ENCODE measurements around the gene PRKCZ.
"Not testable (repeated sequence)": the region's sequence is repeated elsewhere in the genome, so short reads cannot be mapped to it uniquely, and the experiment has no call there.

Gene PRKCZ

DNA sequence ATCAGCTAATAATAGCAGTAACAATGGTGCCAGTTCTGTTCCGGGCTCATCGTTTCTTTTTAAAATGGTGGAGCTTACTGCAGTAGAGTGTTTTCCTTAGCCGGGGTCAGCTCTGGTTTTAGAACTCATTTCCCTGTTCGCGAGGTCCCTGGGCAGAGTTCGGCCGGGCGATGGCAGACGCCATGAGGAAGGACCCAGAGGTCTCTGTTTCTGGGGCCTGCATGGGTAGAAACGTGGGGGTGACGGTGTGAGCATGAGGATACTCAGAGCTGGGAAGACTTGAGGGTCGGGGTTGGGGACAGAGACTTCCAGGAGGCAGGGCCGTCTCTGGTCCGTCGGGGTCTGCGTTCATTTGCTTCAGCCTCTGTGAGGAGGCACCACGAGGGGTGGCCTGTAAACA lies 38.8 kb downstream of the PRKCZ start:
- DNase-seq, result no peak

DNA sequence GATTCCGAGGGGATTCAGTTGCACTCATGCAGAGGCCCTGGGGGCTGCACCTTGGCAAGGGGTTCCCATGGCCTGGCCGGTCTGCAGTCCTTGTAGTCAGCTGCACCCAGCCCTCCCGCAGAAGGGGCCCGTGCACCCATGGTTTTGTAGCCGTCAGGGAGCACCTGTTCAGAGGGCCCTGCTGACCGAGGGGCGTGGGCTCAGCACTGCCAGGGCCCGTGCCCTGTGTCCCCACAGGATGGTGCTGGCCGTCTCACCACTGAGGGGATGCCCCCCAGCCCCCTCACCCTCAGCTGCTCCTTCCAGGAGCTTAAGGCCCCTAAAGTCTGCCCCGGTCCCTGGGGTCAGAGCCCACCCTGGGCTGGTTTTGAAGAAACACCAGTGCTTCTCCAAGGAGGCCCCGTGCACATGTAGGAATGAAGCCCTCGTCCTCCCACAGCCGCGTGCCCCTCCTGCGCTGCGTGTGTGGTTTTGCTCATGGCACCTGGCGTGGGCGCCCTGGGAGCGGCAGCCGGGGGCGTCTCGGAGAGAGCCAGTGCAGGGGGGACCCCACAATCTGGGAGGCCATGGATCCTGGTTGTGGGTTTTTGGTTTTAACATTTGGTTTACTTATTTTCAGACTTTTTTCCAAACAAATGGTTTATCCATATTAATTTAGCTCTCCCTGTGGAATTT lies 40.1 kb downstream of the PRKCZ start:
- no peak for DNase-seq

DNA sequence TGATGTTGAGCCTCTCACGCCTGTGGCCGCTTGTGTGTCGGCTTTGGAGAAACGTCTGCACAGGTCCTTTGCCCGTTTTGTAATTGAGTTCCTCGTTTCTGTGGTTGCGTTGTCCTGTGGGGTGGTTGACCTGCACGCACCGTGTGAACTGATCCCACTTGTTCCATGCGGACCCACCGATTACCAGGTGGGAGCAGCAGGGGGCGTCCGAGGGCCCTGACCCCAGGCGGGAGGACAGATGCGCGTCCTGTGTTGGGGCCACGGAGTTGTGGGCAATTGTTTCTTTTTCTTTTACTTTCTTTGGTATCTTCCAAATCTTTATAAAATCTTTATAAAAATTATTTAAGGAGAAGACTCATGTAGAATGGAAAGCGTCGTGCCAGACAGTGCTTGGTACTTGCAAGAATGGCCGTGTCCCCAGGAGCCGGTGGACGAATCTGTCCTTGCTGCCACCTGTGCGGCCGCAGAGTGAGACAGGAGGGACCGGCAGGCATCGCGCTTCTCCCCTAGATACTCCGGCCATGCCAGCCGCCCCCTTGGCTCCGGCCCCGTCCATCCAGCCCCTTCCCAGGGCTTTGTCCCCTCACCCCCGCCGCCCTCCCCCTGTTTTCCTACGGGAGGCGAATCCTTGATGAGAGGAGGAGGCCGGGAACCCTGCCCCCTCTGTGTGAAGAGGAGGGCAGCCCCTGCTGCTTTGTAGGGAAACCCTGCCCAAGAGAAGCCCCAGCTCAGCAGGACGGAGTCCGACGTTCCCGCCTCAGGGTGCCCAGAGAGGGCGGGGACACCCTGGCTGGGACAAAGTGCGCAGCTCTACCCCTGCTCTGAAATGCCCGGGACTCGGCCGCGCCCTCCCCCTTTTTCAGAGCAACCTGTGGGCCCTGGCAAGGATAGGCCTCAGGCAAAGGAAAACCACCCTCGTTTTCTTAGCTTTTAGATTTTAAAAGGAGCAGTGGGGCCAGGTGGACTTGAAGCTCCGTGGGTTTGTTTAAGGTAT lies 41.7 kb downstream of the PRKCZ start:
- DNase-seq, result peak; percentile 31 to 73 (median 68)

DNA sequence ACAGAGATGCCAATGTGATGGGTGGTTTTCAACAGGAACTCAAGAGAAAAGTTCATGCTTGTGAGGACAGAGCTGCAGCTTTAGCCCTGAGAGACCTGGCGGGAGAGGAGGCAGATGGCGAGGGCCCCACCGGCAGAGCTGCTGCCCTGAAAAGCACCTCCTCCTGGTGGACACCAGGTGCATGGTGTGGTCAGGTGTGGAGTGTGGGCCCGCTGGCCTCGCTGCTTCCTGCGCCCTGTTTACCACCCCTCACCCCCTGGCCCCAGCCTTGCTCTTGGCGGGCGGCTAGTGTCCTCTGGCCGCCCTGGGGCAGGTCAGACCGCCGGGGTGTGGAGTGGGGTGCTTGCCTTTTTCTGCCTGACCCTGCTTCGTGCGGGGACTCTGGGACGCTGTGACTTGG lies 42.8 kb downstream of the PRKCZ start:
- no peak for DNase-seq

DNA sequence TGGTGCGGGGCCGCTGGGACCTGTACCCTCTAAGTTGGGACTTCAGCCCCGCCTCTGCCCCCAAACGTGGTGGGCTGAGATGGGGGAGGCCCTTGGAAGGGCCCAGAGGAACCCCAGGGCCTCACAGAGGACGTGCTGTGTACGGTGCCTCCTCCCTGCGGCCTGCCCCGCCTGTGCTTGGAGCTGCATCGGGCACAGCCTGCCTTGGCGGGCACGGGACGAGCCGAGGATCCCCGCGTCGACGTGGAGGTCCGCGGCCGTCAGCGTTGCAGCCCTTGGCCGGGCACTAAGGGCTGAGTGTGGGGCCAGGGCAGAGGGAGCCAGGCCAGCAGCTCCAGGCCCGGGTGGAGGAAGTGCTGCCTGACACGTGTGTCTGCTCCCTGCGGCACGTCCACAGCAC lies 43.4 kb downstream of the PRKCZ start:
- no peak for DNase-seq

DNA sequence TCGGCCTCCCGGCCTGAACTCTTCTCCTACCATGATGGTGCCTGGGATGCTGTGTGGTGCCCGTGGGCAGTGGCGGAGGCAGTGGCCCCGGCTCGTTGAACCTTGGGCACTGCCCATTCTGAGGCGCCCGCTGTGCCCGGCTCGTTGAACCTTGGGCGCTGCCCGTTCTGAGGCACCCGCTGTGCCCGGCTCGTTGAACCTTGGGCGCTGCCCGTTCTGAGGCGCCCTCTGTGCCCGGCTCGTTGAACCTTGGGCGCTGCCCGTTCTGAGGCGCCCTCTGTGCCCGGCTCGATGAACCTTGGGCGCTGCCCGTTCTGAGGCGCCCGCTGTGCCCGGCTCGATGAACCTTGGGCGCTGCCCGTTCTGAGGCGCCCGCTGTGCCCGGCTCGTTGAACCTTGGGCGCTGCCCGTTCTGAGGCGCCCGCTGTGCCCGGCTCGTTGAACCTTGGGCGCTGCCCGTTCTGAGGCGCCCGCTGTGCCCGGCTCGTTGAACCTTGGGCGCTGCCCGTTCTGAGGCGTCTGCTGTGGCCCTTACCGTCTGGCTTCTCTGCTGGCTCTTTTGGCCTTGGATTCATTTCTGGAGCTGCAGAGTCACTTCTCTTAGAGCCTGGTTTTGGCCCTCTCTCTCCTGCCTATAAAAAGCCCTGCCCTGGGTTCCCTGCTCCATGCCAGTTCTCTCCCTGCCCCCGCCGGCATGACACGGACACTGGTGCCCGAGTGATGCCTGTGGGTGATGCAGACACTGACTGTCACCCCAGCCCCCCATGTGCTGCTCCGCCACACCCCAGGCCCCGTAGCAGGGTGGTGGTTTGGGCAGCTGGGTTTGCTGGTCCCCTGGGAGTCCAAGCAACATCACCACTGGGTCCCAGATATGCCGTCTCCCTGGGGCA lies 44.3 kb downstream of the PRKCZ start:
- not testable (repeated sequence) for DNase-seq

DNA sequence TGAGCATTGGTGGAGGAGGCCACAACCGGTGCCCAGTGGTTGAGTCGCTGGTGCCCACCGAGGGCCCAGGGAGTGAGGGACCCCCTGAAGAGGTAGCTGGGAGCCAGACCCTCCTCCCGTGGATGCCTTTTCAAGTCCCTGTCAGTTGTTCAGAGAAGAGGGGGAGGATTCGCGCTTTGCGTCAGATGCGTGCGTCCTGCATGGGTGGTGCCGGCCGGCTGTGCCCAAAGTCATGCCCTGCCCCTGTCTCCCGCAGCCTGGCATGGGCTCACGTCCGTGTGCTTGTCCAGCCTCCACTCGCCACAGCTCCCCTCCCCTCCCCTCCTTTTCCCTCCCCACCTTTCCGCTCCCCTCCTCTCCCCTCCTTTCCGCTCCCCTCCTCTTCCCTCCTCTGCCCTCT lies 45.2 kb downstream of the PRKCZ start:
- no peak for DNase-seq

DNA sequence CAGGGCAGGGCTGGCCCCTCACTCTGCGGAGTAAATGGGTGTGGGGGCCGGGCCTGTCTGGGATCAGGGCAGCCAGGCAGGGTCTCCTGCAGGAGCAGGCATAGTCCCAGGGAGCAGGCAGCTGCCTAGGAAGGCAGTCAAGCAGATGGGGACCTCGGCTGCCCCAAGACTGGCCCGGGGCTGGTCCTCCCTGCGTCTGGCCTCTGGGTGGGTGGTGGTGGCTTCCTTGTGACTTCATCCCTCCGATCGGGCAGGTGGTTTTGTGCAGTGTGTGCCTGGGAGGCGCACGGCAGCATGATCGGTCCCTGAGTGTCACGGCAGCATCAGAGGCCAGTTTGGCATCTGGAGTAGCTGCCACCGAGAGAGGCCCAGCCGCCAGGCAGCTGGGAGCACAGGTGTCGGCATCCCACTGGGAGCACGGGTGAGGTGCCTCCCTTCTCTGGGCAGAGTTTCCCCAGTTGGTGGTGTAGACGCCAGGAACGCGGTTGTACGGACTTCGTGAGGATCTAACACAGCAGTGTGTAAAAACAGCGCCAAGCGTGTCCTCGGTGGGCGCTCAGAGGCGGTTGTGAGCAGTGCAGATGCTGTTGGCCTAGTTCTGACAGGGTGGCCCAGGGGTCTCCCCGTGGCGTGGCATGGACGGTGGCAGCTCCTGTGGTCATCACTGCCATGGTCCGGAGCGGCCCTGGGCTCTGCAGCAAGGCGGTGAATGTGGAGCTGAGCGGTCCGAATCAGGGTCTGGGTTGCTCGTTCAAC lies 45.9 kb downstream of the PRKCZ start:
- DNase-seq, result no peak

DNA sequence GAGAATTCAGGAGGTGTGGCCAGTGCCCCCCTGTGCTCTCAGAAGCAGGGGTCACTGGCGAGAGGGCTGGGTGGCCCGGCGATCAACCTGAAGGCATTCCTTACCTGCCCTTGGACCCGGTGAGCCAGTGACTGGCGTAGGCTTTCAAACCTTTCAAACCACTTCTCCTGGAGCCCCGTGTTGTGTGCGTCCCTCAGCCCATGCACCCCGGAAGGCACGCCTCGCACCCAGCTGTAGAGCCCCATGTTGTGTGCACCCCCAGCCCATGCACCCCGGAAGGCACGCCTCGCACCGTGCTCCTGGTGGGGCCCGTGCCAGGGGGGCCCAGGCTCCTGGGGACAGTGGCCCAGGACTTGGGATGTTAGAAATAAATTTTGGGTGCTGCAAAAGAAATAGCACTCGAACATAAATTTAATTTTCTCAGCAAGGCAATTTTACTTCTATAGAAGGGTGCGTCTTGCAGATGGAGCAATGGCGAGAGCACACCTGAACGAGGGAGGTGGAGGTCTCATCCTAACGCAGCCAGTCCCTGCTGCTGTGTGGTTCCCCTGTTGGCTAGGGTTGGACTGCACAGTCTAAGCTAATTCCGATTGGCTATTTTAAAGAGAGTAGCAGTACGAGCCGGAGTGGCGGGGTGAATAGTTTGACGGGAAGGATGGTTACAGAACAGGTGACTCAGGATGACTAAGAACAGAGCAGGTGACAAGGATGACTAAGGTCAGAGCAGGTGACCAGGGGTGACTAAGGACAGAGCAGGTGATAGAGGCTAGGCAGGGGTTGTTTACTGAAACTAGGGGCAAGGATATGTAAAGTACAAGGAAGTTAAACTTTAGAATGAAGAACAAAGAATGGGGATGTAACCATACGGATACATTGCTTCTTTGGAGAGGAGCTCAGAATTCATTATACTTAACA lies 47.4 kb downstream of the PRKCZ start:
- no peak for DNase-seq

DNA sequence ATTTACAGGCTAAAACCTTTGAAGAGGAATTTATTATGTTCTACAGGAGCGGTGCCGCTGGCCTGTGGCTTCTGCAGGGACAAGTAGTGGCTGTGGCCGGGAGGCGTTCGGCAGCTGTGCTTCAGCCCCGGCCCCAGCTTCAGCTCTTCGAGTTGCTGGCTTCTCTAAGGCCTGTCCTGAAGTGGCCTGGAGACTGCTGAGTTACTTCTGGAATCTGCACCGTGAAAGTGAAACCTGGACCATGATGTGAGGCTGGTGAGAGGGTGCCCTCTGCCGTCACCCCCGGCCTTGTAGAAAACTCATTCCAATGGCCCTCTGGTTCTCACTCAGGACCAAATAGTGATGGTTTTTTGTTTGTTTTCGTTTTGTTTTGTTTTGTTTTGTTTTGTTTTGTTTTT lies 48.1 kb downstream of the PRKCZ start:
- DNase-seq, result no peak

DNA sequence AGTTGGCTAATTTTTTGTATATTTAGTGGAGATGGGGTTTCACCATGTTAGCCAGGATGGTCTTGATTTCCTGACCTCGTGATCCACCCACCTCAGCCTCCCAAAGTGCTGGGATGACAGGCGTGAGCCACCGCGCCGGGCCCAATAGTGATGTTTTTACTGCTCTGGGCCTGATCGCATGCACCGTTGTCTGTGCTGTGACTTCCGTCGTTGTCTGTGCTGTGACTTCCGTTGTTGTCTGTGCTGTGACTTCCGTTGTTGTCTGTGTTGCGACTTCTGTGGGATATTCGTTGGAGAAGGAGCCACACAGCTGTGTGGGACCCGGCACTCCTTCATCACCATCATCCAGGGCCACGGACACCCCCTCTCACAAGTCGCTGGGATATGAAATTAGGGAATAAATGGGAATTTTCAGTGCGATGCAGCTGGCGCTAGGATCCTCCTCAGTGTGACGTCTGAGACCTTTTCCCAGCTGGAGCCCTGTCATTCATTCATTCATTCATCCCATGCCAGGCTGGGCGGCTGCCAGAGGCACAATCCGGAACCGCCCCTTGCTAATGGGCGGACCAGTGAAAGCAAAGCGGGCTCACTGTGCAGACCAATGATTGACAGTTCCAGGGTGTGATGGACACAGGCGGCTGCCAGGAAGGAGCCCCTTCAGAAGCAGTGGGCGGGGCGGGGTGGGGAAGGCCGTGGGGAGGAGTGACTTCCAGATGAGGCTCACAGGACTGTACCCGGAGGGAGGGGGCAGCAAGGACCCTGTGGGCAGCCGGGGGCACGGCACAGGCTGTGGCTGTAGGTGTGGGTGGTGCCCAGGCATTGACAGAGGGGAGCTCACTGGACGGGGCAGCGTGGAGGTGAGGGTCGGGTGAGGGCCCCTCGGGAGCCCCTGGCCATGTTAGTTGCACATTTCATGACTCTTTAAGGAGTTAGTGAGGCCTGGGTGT lies 48.9 kb downstream of the PRKCZ start:
- DNase-seq, result no peak

DNA sequence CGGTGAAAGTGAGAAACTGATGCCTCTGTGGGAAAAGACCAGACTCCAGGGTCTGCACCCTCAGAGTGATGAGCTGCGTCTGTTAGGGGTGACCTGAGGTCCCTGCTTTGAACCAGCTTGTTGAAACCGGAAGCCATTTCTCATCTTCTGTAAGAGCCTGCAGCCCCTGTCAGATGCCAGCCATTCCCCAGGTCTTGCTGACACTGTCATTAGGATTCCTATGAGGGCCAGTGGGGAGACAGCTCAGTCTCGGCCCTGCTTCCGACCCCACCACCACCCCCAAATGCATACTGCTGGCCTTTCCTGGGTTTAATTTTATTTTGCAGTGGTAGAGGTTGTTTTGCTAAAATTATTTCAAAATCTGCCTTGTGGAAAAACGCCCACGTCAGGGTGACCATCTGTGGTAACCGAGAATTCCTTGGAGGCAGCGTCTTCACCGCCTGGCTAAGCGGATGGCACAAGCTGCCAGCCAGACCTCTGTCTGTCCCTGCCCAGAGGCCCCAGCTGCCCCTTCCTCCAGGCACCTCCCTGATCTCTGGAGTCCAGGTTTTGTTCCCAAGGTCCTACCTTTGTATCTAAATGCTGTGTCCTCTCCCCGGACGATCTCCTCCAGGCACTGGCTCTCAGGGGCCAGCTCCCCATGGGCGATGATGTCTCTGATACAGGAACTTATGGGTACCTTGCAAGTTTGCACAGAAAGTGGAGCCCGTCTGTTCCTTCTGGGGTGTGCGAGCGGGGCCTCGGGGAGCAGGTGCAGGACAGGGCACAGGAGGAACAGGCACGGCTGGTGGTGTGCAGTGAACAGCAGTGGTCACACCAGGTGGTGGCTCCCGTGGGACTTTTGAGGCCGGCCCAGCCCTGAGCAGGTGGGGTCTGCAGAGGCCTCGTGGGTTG lies 49.9 kb downstream of the PRKCZ start:
- no peak for DNase-seq

DNA sequence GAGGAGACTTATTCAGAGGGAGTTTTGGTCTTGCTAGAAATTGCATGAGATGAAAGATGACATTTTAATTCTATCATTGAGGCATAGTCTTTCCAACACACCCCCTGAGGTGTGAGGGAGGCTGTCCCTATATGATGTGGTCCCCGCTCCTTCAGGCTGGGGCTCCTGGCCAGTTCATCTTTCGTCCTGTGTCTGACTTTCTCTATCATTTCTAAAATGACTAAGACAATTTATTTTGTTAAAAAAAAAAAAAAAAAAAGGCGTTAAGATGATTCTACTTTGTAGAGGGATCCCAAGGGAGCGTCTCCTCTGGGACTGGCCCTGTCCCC lies 50.5 kb downstream of the PRKCZ start:
- DNase-seq, result no peak

DNA sequence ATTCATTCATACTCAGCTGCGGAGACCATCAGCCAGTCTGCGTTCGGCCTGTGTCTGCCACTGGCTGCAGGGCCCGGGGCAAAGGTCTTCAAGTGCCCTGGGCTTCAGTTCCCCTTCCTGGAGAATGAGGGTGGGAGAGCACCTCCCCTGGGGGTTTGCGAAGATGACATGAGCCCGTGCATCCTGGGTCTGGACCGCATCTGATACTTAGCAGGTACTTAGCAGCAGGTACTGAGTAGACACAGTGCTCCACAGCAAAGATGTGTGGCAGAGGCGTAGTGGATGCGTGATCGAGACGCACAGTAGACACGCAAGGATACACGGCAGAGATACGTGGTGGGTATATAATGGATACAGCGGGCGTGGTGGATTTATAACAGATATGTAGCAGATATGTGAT lies 51.3 kb downstream of the PRKCZ start:
- DNase-seq, result no peak

DNA sequence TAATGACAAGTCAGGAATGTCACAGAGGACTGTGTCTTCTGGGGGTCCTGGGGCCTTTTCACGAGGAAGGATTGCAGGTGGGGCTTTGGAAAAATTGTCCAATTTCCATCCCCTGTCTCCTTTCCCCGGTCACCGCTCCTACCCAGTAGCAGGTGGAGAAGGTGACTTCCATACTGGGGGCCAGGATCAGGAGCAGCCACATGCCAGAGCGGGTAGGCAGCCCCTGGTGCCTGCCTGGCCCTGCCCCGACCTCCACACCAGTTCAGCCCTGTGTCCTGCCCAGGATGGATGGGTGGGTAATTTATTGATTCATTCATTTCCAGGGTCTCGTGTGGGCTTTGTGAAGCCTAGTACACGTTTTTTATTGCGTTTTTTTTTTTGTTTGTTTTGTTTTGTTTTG lies 51.7 kb downstream of the PRKCZ start:
- no peak for DNase-seq

DNA sequence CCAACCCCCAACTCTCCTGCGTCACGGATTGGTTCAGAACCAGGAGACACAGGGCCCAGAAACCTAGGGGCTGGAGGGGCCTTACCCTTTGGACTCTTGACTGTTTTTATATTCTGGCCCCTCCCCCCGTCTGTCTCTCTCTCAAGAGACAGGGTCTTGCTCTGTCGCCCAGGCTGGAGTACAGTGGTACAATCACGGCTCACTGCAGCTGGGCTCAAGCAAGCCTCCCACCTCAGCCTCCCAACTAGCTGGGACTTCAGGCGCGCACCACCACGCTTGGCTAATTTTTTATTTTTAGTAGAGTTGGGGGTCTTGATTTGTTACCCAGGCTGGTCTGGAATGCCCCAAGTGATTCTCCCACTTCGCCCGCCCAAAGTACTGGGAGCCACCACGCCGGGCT lies 52.5 kb downstream of the PRKCZ start:
- no peak for DNase-seq

DNA sequence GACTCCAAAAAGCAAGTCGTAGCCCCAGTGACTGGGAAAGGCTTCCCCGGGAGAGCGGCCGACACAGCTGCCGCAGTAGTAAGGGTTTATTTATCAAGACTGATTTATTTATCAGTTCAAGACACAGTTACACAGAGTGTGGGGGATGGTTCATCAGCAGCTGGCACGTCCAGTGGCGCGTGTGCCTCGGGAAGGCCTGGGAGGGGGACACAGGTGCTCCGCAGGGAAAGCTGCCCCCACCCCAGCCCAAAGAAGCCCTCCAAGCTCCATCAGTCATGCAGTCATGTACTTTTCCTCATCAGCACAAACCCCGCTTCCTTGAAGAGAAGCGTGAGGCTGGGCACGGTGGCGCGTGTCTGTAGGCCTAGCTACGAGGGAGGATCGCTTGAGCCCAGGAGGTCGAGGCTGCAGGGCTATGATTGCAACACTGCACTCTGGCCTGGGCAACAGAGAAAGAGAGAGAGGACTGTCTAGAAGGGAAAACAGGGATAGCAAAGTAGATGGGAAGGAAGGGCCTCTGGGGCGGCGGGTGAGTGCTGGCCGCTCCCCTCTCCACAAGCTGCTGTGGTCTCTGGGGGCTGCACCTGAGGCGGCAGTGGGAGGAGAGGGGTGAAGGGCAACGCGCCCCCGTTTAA lies 53.2 kb downstream of the PRKCZ start:
- no peak for DNase-seq

DNA sequence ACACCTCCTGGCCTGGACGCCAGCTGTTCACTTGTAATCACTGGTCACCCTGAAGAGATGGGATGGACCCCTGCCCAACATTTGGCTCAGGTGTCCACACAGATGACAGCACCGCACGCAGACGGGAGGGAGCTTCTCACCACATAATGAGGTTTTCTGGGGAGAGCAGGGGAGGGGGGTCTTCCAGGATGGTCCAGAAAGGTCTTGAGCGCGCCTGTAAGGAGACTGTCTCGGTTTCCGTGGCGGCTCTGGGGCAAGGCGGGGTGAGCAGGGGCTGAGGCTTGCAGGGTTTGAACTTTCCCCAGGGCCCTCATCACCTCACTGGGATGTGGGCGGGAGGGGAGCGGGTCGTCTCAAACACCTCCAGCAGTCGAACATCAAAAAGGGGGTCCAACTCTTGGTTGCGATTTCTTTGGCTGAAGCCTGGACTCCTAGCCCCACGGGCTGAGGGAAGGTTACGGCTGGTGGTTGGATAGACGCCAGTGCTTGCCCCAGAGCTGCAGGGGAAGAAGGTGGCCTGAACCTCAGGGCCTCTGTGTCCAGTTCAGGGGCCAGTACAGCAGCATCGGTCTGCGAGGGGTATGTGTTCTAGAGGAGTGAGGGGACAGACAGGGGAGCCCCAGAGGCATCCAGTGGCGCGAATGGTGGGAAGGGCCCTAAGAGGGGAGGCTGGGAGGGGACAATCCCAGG lies 53.8 kb downstream of the PRKCZ start:
- DNase-seq, result no peak
